NCI-H146 treated with DMSO at 0.1 percent for 48 hours (cell line): ENCODE results near the gene ZNF862.

Source experiments
- DNase-seq: peaks from one replicate; lab custom pipeline; 2025; ENCODE audit not compliant: unreplicated experiment; lab: John Stamatoyannopoulos, UW

Gene ZNF862

GRCh38 chr7:149865437-149865836, 27.3 kb downstream of the ZNF862 start:
- DNase-seq = no peak

- DNase-seq = no peak
Measured at GRCh38 chr7:149866139-149866778, 28.1 kb downstream of the ZNF862 start.

GRCh38 chr7:149866779-149867447, 28.7 kb downstream of the ZNF862 start:
- DNase-seq = no peak

GRCh38 chr7:149867762-149868622, 29.8 kb downstream of the ZNF862 start:
- DNase-seq = no peak

GRCh38 chr7:149868623-149869290, 30.6 kb downstream of the ZNF862 start:
- no peak for DNase-seq

GRCh38 chr7:149869291-149869650, 31.1 kb downstream of the ZNF862 start:
- no peak for DNase-seq

GRCh38 chr7:149869867-149870266, 31.7 kb downstream of the ZNF862 start:
- DNase-seq = no peak

GRCh38 chr7:149870274-149870673, 32.1 kb downstream of the ZNF862 start:
- no peak for DNase-seq

GRCh38 chr7:149870701-149871483, 32.7 kb downstream of the ZNF862 start:
- DNase-seq = no peak

GRCh38 chr7:149871576-149871975, 33.4 kb downstream of the ZNF862 start:
- DNase-seq = no peak

GRCh38 chr7:149872419-149873073, 34.4 kb downstream of the ZNF862 start:
- DNase-seq = peak; percentile 62

- peak; percentile 89 for DNase-seq
Measured at GRCh38 chr7:149873074-149873969, 35.1 kb downstream of the ZNF862 start, which contains the start of gene ATP6V0E2. TSS of gene ATP6V0E2 (plus strand) at chr7:149873969. CDS start at chr7:149874066, 97 bp downstream.

GRCh38 chr7:149873970-149874643, 35.9 kb downstream of the ZNF862 start:
- DNase-seq = peak; percentile 28

- no peak for DNase-seq
Measured at GRCh38 chr7:149874644-149875028, 36.5 kb downstream of the ZNF862 start.

GRCh38 chr7:149875396-149875795, 37.2 kb downstream of the ZNF862 start:
- no peak for DNase-seq

- DNase-seq = no peak
Measured at GRCh38 chr7:149877890-149878522, 39.8 kb downstream of the ZNF862 start.

- no peak for DNase-seq
Measured at GRCh38 chr7:149878523-149878921, 40.3 kb downstream of the ZNF862 start.

- no peak for DNase-seq
Measured at GRCh38 chr7:149879271-149879743, 41.1 kb downstream of the ZNF862 start.
